ENCODE data around the gene C4BPA. TPM values are rescaled to one million over a fixed set of nuclear protein-coding genes. Genes with fewer than 3 reads are reported as not detected.

Gene C4BPA
- total RNA-seq, 2 donors from 2014 or later = 0.71 TPM; not detected in 1

- ATAC-seq (ENCODE audit: insufficient number of reproducible peaks, low FRiP score, low read depth) = no peak
These were observed 52.8 kb downstream of the C4BPA start for GRCh38 chr1:207156826-207157225.

GRCh38 chr1:207164086-207164485 is 60.1 kb downstream of the C4BPA start:
- no peaks in the 10 kb centered on the region for H3K27me3 ChIP-seq (replicated peaks; ENCODE audit: insufficient read depth)
- no peak overlapping the region for H3K27ac ChIP-seq
- H3K4me3 ChIP-seq = no peak overlapping the region
- TF ChIP-seq CTCF (IDR thresholded peaks at IDR 0.05) = no peak
- H3K9me3 ChIP-seq = no peaks in the 10 kb centered on the region
- DNase-seq (ENCODE audit: low spot score) = no peak
- ATAC-seq (ENCODE audit: insufficient number of reproducible peaks, low FRiP score, low read depth) = no peak
- H3K4me1 ChIP-seq (ENCODE audit: control insufficient read depth in 1 of 2, low read depth in 2 of 2) = no peaks in the 10 kb centered on the region
- H3K36me3 ChIP-seq = no peaks in the 10 kb centered on the region

More at GRCh38 chr1:207156826-207157225, 52.8 kb downstream of the C4BPA start:
- no peak for DNase-seq (ENCODE audit: low spot score)
- Histone ChIP-seq H3K27ac (no peak overlapping the region), H3K4me1 (ENCODE audit: control insufficient read depth in 1 of 2, low read depth in 2 of 2) (no peaks in the 10 kb centered on the region), H3K36me3 (no peaks in the 10 kb centered on the region), H3K4me3 (no peak overlapping the region), H3K9me3 (no peaks in the 10 kb centered on the region), H3K27me3 (replicated peaks; ENCODE audit: insufficient read depth) (no peaks in the 10 kb centered on the region)
- no peak for TF ChIP-seq CTCF (IDR thresholded peaks at IDR 0.05)

DNA sequence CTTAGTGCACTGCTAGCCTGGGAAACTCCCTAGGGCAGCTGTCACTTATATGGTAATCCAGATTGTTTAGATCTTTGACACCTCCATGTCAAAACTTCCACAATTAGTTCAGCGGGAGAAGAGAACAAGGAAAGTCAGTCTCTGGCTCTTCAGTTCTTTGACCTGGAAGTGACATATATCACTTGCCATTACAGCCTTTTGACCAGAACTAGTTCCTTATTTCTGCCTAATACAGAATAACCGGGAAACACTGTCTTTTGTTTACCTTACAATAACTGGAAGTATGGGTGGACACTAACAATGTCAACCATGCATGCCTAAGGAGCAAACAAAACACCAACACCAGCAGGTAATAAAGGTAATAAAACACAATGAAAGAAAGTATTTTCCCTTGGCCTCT is 68.3 kb downstream of the C4BPA start:
- TF ChIP-seq CTCF (IDR thresholded peaks at IDR 0.05) = no peak
- DNase-seq (ENCODE audit: low spot score) (no peak), ATAC-seq (ENCODE audit: insufficient number of reproducible peaks, low FRiP score, low read depth) (no peak)
- Histone ChIP-seq H3K4me3 (no peak overlapping the region), H3K27ac (no peak overlapping the region), H3K4me1 (ENCODE audit: control insufficient read depth in 1 of 2, low read depth in 2 of 2) (no peaks in the 10 kb centered on the region), H3K9me3 (no peaks in the 10 kb centered on the region), H3K27me3 (replicated peaks; ENCODE audit: insufficient read depth) (no peaks in the 10 kb centered on the region), H3K36me3 (no peaks in the 10 kb centered on the region)

- no peaks in the 10 kb centered on the region for H3K27me3 ChIP-seq (replicated peaks; ENCODE audit: insufficient read depth)
- no peaks in the 10 kb centered on the region for H3K4me1 ChIP-seq (ENCODE audit: control insufficient read depth in 1 of 2, low read depth in 2 of 2)
- no peak overlapping the region for H3K27ac ChIP-seq
- no peak overlapping the region for H3K4me3 ChIP-seq
- DNase-seq (ENCODE audit: low spot score) (no peak), ATAC-seq (ENCODE audit: insufficient number of reproducible peaks, low FRiP score, low read depth) (no peak)
- H3K9me3 ChIP-seq = no peaks in the 10 kb centered on the region
- H3K36me3 ChIP-seq = no peaks in the 10 kb centered on the region
- TF ChIP-seq CTCF (IDR thresholded peaks at IDR 0.05) = no peak
These were observed 68.9 kb downstream of the C4BPA start for GRCh38 chr1:207172885-207173284.

DNA sequence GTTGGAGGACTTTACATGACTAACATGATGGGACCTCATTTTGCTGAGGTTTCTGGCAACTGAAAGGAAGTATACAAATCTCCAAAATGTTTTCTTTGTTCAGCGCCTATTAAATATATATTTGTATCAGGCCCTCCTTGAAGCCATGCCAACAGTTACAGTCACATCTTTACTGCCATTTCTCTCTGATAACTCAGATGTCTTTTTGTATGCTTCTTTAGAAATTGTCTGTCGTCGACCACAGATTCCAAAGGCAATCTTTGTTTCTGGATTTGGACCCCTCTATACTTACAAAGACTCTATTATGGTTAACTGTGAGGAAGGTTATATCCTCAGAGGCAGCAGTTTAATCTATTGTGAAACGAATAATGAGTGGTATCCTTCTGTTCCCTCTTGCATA is 69.4 kb downstream of the C4BPA start:
- DNase-seq (ENCODE audit: low spot score) = no peak
- H3K4me3 ChIP-seq = no peak overlapping the region
- no peaks in the 10 kb centered on the region for H3K27me3 ChIP-seq (replicated peaks; ENCODE audit: insufficient read depth)
- no peak for TF ChIP-seq CTCF (IDR thresholded peaks at IDR 0.05)
- H3K4me1 ChIP-seq (ENCODE audit: control insufficient read depth in 1 of 2, low read depth in 2 of 2) = no peaks in the 10 kb centered on the region
- H3K36me3 ChIP-seq = no peaks in the 10 kb centered on the region
- H3K27ac ChIP-seq = no peak overlapping the region
- no peak for ATAC-seq (ENCODE audit: insufficient number of reproducible peaks, low FRiP score, low read depth)
- H3K9me3 ChIP-seq = no peaks in the 10 kb centered on the region
